K562 (cell line): ENCODE data around the gene BAD. TPM values are rescaled to one million over a fixed set of nuclear protein-coding genes. Genes with fewer than 3 reads are reported as not detected.
A peak's percentile ranks its signal among the peaks of the same experiment; 100 is the strongest.

Experiments used
- C11orf30 ChIP-seq: fragments of 450-650 bp; IDR thresholded peaks from 2 replicates; pipeline ENCODE4 v1.6.1; 2016; ENCODE audit warnings: low read depth, mild to moderate bottlenecking
- CAMTA2 ChIP-seq: fragments of 250-450 bp; sonication (Bioruptor Pico); conservative IDR thresholded peaks from 2 replicates; pipeline ENCODE4 v1.5.1; 2022
- CREB1 ChIP-seq, 2 experiments: sonication (generic) in 1 of 2; formaldehyde crosslinking in 1 of 2; IDR thresholded peaks; 2 replicates each; pipeline versions ENCODE4 v1.6.1 to v1.8.0; 2012 to 2022; ENCODE audit warnings: inconsistent platforms in 1 of 2, mild to moderate bottlenecking in 1 of 2, missing genetic modification reagents in 1 of 2, moderate library complexity in 1 of 2
- HLTF ChIP-seq: fragments of 450-650 bp; IDR thresholded peaks from 2 replicates; pipeline ENCODE4 v1.6.1; 2016
- KAT2B ChIP-seq: IDR thresholded peaks from one replicate; pipeline ENCODE4 v1.6.1; 2012; ENCODE audit warnings: low read depth, mild to moderate bottlenecking, control low read depth, inconsistent platforms, low read length, moderate library complexity
- KDM5B ChIP-seq: fragments of 200-600 bp; sonication (generic); IDR thresholded peaks from 2 replicates; pipeline ENCODE4 v1.6.1; 2012; ENCODE audit warnings: low read depth, mild to moderate bottlenecking, moderate library complexity, low read length, control low read depth, inconsistent platforms; ENCODE audit not compliant: insufficient replicate concordance
- L3MBTL2 ChIP-seq: fragments of 450-650 bp; IDR thresholded peaks from 2 replicates; pipeline ENCODE4 v1.6.1; 2016; ENCODE audit warnings: mild to moderate bottlenecking, moderate library complexity
- NCOR1 ChIP-seq: fragments of 450-650 bp; IDR thresholded peaks from 2 replicates; pipeline ENCODE4 v1.6.1; 2016; ENCODE audit warnings: mild to moderate bottlenecking, moderate library complexity
- NONO ChIP-seq, 2 experiments: fragments of 200-400 bp in 1 of 2; fragments of 450-650 bp in 1 of 2; formaldehyde crosslinking in 1 of 2; IDR thresholded peaks; 2 replicates each; pipeline ENCODE4 v1.6.1; 2017; ENCODE audit warnings: low read depth in 2 of 2, mild to moderate bottlenecking in 2 of 2, moderate library complexity in 2 of 2, low read length in 1 of 2
- PCBP2 ChIP-seq: fragments of 200-400 bp; formaldehyde crosslinking; IDR thresholded peaks from 2 replicates; pipeline ENCODE4 v1.6.1; 2018; ENCODE audit warnings: low read length, low read depth, mild to moderate bottlenecking, moderate library complexity; ENCODE audit not compliant: poor library complexity, severe bottlenecking
- RBBP5 ChIP-seq: fragments of 200-600 bp; sonication (generic); IDR thresholded peaks from 2 replicates; pipeline ENCODE4 v1.6.1; 2012; ENCODE audit warnings: borderline replicate concordance, mild to moderate bottlenecking, low read length, control low read depth, inconsistent platforms; ENCODE audit not compliant: insufficient read depth, poor library complexity, severe bottlenecking
- RBM15 ChIP-seq: fragments of 200-400 bp; formaldehyde crosslinking; IDR thresholded peaks from 2 replicates; pipeline ENCODE4 v1.6.1; 2018; ENCODE audit warnings: mild to moderate bottlenecking, low read length, moderate library complexity; ENCODE audit not compliant: insufficient read depth
- SMARCB1 ChIP-seq: IDR thresholded peaks from 2 replicates; pipeline ENCODE4 v1.6.1; 2011; ENCODE audit warnings: improper control_type of control experiment, low read depth; ENCODE audit not compliant: insufficient read length
- TCFL5 ChIP-seq: fragments of 250-450 bp; sonication (Bioruptor Pico); conservative IDR thresholded peaks from 2 replicates; pipeline ENCODE4 v1.6.1; 2021; ENCODE audit warnings: mild to moderate bottlenecking, moderate library complexity, matching md5 sums
- ZC3H11A ChIP-seq: IDR thresholded peaks from 2 replicates; pipeline ENCODE4 v1.6.1; 2012; ENCODE audit warnings: low read depth, low read length, improper control_type of control experiment
- ZKSCAN8 ChIP-seq: fragments of 200-800 bp; sonication (Bioruptor generic); IDR thresholded peaks from 2 replicates; pipeline ENCODE4 v1.6.1; 2016; ENCODE audit warnings: missing genetic modification characterization, missing compliant biosample characterization
- ZNF121 ChIP-seq: sonication (generic); formaldehyde crosslinking; conservative IDR thresholded peaks from 2 replicates; pipeline ENCODE4 v1.8.0; 2022; ENCODE audit warnings: missing genetic modification reagents
- ZNF174 ChIP-seq: fragments of 250-450 bp; sonication (Bioruptor Pico); IDR thresholded peaks from 2 replicates; pipeline ENCODE4 v1.4.0; 2020; ENCODE audit warnings: mild to moderate bottlenecking
- ZNF23 ChIP-seq: fragments of 250-450 bp; sonication (Bioruptor Pico); IDR thresholded peaks from 2 replicates; pipeline ENCODE4 v1.4.0; 2020; ENCODE audit warnings: mild to moderate bottlenecking
- ZNF77 ChIP-seq: fragments of 250-450 bp; sonication (Bioruptor Pico); IDR thresholded peaks from 2 replicates; pipeline ENCODE4 v1.5.0; 2020
- polyA plus RNA-seq, 8 experiments: library from polyadenylated mRNA; depleted of rRNA in 4 of 8; stranded (reverse) in 5 of 8; unstranded in 3 of 8; fragments of >200 nt; fragmentation: Nextera tagmentation in 2 of 8; fragmentation: Illumina TruSeq in 1 of 8; extraction: Ambion mirVana in 2 of 8; extraction: Trizol in 1 of 8; gene quantifications; 2 replicates each; pipeline versions ENCODE4 v1.2.1 to v1.2.3, GENCODE V29; 2011 to 2014; ENCODE audit warnings: inconsistent platforms in 1 of 8, missing spikeins in 1 of 8
- total RNA-seq, 7 experiments: library from RNA; depleted of rRNA in 6 of 7; stranded (reverse); fragments of >200 nt in 6 of 7; fragmentation: Illumina TruSeq in 2 of 7; extraction: Trizol in 2 of 7; gene quantifications; 2 replicates each; pipeline versions ENCODE4 v1.2.1 to v1.2.3, GENCODE V29; 2011 to 2021; ENCODE audit warnings: low replicate concordance in 1 of 7
- TF ChIP-seq, protein P1 (sequence below): fragments of 450-650 bp; IDR thresholded peaks from 2 replicates; pipeline ENCODE4 v1.6.1; 2017; ENCODE audit warnings: antibody characterized with exemption
- TF ChIP-seq, protein P2 (sequence below): sonication (generic); formaldehyde crosslinking; IDR thresholded peaks from 2 replicates; pipeline ENCODE4 v1.8.1; 2023; ENCODE audit warnings: mild to moderate bottlenecking, missing genetic modification reagents, moderate library complexity
- TF ChIP-seq, protein P3 (sequence below), 2 experiments: fragments of 200-800 bp in 1 of 2; sonication (Bioruptor generic) in 1 of 2; sonication (generic) in 1 of 2; formaldehyde crosslinking in 1 of 2; IDR thresholded peaks in 1 of 2; conservative IDR thresholded peaks in 1 of 2; 2 replicates each; pipeline versions ENCODE4 v1.5.0 to v1.6.1; 2016 to 2020; ENCODE audit warnings: missing compliant biosample characterization in 1 of 2, missing genetic modification characterization in 1 of 2, missing genetic modification reagents in 1 of 2

Gene BAD
- total and polyA plus RNA-seq, 9 of the 15 experiments (the other 6 are each of a cell fraction or from before 2014, with no cell fraction given): 0.61 to 45.6 (median 11.8) TPM

DNA sequence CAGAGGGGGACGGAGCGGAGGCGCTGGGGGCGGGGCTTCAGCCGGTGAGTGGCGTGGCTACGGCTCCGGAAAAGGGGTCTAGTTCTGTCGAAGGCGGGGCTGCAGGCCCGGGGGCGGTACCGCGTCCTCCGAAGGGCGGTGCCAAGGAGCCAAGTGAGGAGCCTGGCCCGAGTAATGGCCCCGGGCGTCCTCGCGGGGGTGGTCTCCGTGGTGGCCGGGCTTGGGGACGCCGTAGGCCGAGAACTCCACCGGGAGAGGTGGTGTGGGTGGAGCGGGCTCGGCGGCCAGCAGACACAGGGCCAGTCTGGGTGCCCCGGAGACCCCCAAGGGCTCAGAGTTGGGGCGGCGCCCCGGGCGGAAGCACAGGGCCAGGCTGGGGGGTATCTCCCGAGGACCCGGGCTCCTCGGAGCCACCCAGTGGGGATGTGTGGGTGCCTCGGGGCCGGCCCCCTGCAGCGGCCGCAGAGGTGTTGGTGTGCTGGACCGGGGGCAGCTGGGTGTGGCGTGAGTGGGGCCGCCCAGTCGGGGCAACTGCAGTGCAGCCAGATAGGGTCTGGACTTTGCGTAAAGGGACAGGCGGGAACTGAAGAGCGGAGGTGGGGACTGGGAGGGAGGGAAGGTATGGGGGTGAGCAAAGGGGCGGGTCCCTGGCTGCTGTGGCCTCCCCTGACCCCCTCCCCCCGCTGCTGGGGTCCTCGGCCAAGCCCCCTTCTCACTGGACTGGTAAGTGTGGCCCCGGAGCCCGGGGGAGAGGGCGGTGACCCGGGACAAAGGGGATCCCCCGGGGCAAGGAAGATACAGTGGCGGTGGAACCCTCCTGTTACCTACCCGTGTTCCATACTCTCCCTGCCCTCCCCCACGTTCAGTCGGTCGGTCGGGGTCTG, 42.7 kb downstream of the BAD start (continued):
- TF ChIP-seq, protein P1, sequence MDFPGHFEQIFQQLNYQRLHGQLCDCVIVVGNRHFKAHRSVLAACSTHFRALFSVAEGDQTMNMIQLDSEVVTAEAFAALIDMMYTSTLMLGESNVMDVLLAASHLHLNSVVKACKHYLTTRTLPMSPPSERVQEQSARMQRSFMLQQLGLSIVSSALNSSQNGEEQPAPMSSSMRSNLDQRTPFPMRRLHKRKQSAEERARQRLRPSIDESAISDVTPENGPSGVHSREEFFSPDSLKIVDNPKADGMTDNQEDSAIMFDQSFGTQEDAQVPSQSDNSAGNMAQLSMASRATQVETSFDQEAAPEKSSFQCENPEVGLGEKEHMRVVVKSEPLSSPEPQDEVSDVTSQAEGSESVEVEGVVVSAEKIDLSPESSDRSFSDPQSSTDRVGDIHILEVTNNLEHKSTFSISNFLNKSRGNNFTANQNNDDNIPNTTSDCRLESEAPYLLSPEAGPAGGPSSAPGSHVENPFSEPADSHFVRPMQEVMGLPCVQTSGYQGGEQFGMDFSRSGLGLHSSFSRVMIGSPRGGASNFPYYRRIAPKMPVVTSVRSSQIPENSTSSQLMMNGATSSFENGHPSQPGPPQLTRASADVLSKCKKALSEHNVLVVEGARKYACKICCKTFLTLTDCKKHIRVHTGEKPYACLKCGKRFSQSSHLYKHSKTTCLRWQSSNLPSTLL: no peak
- TF ChIP-seq, protein P2, sequence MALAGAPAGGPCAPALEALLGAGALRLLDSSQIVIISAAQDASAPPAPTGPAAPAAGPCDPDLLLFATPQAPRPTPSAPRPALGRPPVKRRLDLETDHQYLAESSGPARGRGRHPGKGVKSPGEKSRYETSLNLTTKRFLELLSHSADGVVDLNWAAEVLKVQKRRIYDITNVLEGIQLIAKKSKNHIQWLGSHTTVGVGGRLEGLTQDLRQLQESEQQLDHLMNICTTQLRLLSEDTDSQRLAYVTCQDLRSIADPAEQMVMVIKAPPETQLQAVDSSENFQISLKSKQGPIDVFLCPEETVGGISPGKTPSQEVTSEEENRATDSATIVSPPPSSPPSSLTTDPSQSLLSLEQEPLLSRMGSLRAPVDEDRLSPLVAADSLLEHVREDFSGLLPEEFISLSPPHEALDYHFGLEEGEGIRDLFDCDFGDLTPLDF: 0 out of 2 replicates have a peak, but pooled peaks have one; percentile 38
- TF ChIP-seq C11orf30 (no peak), CREB1 (IDR thresholded peaks at IDR 0.05) (no peak), CREB1 (CRISPR knock-in tag; IDR thresholded peaks at IDR 0.05) (no peak), RBM15 (no peak), RBBP5 (peak; percentile 52), ZNF23 (CRISPR knock-in tag) (0 out of 2 replicates have a peak, but pooled peaks have one; percentile 37), ZNF77 (CRISPR knock-in tag) (no peak), HLTF (no peak), CAMTA2 (CRISPR knock-in tag) (no peak), ZC3H11A (no peak), NCOR1 (peak; percentile 50), TCFL5 (CRISPR knock-in tag) (no peak), ZKSCAN8 (CRISPR knock-in tag) (no peak), KAT2B (no peak), L3MBTL2 (no peak), ZNF121 (no peak), KDM5B (peak; percentile 65), NONO (IDR thresholded peaks at IDR 0.05; ENCODE audit: low read depth in 2 of 2, low read length in 1 of 2) (peak; percentile 54 to 84), ZNF174 (CRISPR knock-in tag) (no peak), PCBP2 (no peak), SMARCB1 (peak; percentile 34)
- TF ChIP-seq, protein P3, sequence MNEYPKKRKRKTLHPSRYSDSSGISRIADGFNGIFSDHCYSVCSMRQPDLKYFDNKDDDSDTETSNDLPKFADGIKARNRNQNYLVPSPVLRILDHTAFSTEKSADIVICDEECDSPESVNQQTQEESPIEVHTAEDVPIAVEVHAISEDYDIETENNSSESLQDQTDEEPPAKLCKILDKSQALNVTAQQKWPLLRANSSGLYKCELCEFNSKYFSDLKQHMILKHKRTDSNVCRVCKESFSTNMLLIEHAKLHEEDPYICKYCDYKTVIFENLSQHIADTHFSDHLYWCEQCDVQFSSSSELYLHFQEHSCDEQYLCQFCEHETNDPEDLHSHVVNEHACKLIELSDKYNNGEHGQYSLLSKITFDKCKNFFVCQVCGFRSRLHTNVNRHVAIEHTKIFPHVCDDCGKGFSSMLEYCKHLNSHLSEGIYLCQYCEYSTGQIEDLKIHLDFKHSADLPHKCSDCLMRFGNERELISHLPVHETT (CRISPR knock-in tag; conservative IDR thresholded peaks at IDR 0.05 in 1 of 2, IDR thresholded peaks at IDR 0.05 in 1 of 2): no peak; a peak in 1 of 4 replicates
